ENCODE results near the gene TLR7. TPM values are rescaled to one million over a fixed set of nuclear protein-coding genes. Genes with fewer than 3 reads are reported as not detected.

Gene TLR7
- total and polyA plus RNA-seq, 9 of the 15 experiments (the other 6 are each of a cell fraction or from before 2014, with no cell fraction given): 0.04 to 0.13 (median 0.07) TPM; not detected in 6

GRCh38 chrX:12922599-12922919, 55.7 kb downstream of the TLR7 start (continued):
- no peak for TF ChIP-seq TCFL5 (CRISPR knock-in tag; conservative IDR thresholded peaks at IDR 0.05)

- no peak overlapping the region for H3K4me3 ChIP-seq
- ATAC-seq (peak; percentile 54), DNase-seq (ENCODE audit: extremely low read depth in 1 of 4, low spot score in 3 of 4) (no peak), FAIRE-seq (no peak)
- no peaks in the 10 kb centered on the region for H4K20me1 ChIP-seq (replicated peaks; ENCODE audit: control insufficient read depth, insufficient read depth, low read length)
- no peak overlapping the region for H2AFZ ChIP-seq (ENCODE audit: low read depth, low read length)
- BruUV-seq (replicated peaks): no TSS peak
- H3K9me1 ChIP-seq (ENCODE audit: control insufficient read depth, insufficient read depth, low read length): no peaks in the 10 kb centered on the region
- no peaks in the 10 kb centered on the region for H3K9me3 ChIP-seq (replicated peaks; ENCODE audit: control insufficient read depth, insufficient read depth, low read depth, low read length)
- peaks cover 0 to 5% of the 10 kb centered on the region in 2 experiments; a peak in 2 of 5 replicates for H3K4me1 ChIP-seq (replicated peaks in 1 of 2; ENCODE audit: control insufficient read depth in 2 of 2, insufficient read depth in 2 of 2, low read length in 2 of 2)
- no peak overlapping the region for H3K9ac ChIP-seq (ENCODE audit: insufficient read depth in 1 of 2, low read depth in 2 of 2, low read length in 2 of 2)
- no peaks in the 10 kb centered on the region for H3K79me2 ChIP-seq (ENCODE audit: control insufficient read depth, insufficient read depth, low read length)
- intact Hi-C loops (cut with micrococcal nuclease): no loop called here
- ChIA-PET POLR2A (no interaction called here), CTCF (ENCODE audit: low intra/inter-chr PET ratio) (no interaction called here)
- H3K27me3 ChIP-seq (ENCODE audit: control insufficient read depth in 2 of 2, insufficient read depth in 2 of 2, low read length in 2 of 2): no peaks in the 10 kb centered on the region
- in situ Hi-C loops (cut with MboI): no loop called here
- H3K36me3 ChIP-seq (ENCODE audit: control insufficient read depth, insufficient read depth, low read length): no peaks in the 10 kb centered on the region
- WGBS (ENCODE audit: insufficient coverage, low coverage, missing lambda C conversion rate): 36% methylated on average over 4 of the region's 4 CpGs
- no peak overlapping the region for H3K4me2 ChIP-seq (ENCODE audit: insufficient read depth, low read length)
- H3K27ac ChIP-seq (ENCODE audit: extremely low read depth, low read depth, low read length): peak overlapping the region; percentile 11; the same call in 1 of the 3 replicates
- no peak for TF ChIP-seq HNRNPH1 (optimal IDR thresholded peaks at IDR 0.05; ENCODE audit: low read depth, low read length)
- TF ChIP-seq JUN (IDR thresholded peaks at IDR 0.05; ENCODE audit: borderline replicate concordance, low read depth, low read length): peak; percentile 68
- no peak for TF ChIP-seq JUN (CRISPR knock-in tag; IDR thresholded peaks at IDR 0.05; ENCODE audit: borderline replicate concordance)
- no peak for TF ChIP-seq POLR3G (IDR thresholded peaks at IDR 0.05; ENCODE audit: extremely low read depth, insufficient read length, insufficient replicate concordance)
- no peak for TF ChIP-seq TAF9B (IDR thresholded peaks at IDR 0.05; ENCODE audit: partially characterized antibody)
- peak; percentile 60; the same call in 1 of the 2 replicates for TF ChIP-seq CREM (IDR thresholded peaks at IDR 0.05; ENCODE audit: low read depth)
- no peak for TF ChIP-seq PREB (CRISPR knock-in tag; IDR thresholded peaks at IDR 0.05)
- TF ChIP-seq ATF7 (IDR thresholded peaks at IDR 0.05): peak; percentile 57; the same call in 1 of the 2 replicates
- peak; percentile 63; the same call in 1 of the 2 replicates for TF ChIP-seq JUND (IDR thresholded peaks at IDR 0.05; ENCODE audit: borderline replicate concordance, low read depth, low read length)
- peak; percentile 45; the same call in 1 of the 3 replicates for TF ChIP-seq JUND (tag; IDR thresholded peaks at IDR 0.05; ENCODE audit: borderline replicate concordance, low read depth, low read length)
- TF ChIP-seq ATF3 (IDR thresholded peaks at IDR 0.05): peak; percentile 87
- no peak for TF ChIP-seq ATF3 (CRISPR knock-in tag; conservative IDR thresholded peaks at IDR 0.05)
- TF ChIP-seq TAF1 (IDR thresholded peaks at IDR 0.05; ENCODE audit: control insufficient read depth, extremely low read depth, insufficient read depth, low read length, severe bottlenecking): no peak
- no peak for TF ChIP-seq BHLHE40 (IDR thresholded peaks at IDR 0.05; ENCODE audit: low read length)
- peak; percentile 15; the same call in 1 of the 2 replicates for TF ChIP-seq CREB1 (IDR thresholded peaks at IDR 0.05)
- TF ChIP-seq CREB1 (CRISPR knock-in tag; IDR thresholded peaks at IDR 0.05): no peak
- TF ChIP-seq ZC3H8 (IDR thresholded peaks at IDR 0.05): no peak
- TF ChIP-seq NR2C2 (CRISPR knock-in tag; IDR thresholded peaks at IDR 0.05): no peak
- TF ChIP-seq NR2C2 (tag; IDR thresholded peaks at IDR 0.05): 0 out of 2 replicates have a peak, but pooled peaks have one; percentile 48
Measured at GRCh38 chrX:12929701-12930100, 62.8 kb downstream of the TLR7 start.
